Mononuclear cell (primary cell): ENCODE measurements around the gene RYR2. TPM values are rescaled to one million over a fixed set of nuclear protein-coding genes. Genes with fewer than 3 reads are reported as not detected.
"Not testable (repeated sequence)": the region's sequence is repeated elsewhere in the genome, so short reads cannot be mapped to it uniquely, and the experiment has no call there.

Experiments
- H3K27me3 ChIP-seq: 2 replicates; pipeline ENCODE4 v1.6.0; 2011; ENCODE audit warnings: low read length, control low read depth; ENCODE audit not compliant: insufficient read depth
- H3K4me1 ChIP-seq: 2 replicates; pipeline ENCODE4 v1.5.1; 2011; ENCODE audit warnings: mild to moderate bottlenecking, low read length, control low read depth; ENCODE audit not compliant: insufficient read depth
- H3K4me3 ChIP-seq: 2 replicates; pipeline ENCODE4 v1.5.1; 2011; ENCODE audit warnings: mild to moderate bottlenecking, low read length, moderate library complexity
- H3K9me3 ChIP-seq: 2 replicates; pipeline ENCODE4 v1.5.1; 2011; ENCODE audit warnings: low read depth, mild to moderate bottlenecking, control low read depth, low read length
- total RNA-seq: library from RNA; depleted of rRNA; stranded (reverse); fragments of >200 nt; gene quantifications from one replicate; pipeline ENCODE4 v1.2.3, GENCODE V29; 2012

Gene RYR2
- total RNA-seq, 1 donor = 0.21 TPM

DNA sequence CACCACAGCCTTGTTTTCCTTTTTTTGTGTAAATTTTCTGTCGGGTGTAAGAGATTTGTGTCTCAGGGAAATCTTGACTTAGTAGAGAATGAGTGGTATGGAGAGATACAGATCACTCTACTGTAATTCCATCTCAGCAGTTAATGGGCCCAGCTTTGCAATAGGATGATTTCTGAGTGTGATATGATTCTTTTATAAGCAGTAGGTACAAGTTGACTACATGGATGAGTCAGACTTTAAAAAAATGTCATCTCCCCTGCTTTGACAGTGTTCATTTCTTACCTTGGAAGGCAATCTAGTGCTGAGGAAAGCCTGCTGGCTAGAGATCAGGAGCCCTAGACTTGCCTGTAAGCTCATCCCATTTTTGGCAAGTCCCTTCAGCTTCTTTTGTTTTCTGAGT, 261.9 kb downstream of the RYR2 start:
- H3K9me3 ChIP-seq = no peaks in the 10 kb centered on the region
- H3K27me3 ChIP-seq = no peaks in the 10 kb centered on the region
- H3K4me1 ChIP-seq = no peaks in the 10 kb centered on the region
- no peak overlapping the region for H3K4me3 ChIP-seq

DNA sequence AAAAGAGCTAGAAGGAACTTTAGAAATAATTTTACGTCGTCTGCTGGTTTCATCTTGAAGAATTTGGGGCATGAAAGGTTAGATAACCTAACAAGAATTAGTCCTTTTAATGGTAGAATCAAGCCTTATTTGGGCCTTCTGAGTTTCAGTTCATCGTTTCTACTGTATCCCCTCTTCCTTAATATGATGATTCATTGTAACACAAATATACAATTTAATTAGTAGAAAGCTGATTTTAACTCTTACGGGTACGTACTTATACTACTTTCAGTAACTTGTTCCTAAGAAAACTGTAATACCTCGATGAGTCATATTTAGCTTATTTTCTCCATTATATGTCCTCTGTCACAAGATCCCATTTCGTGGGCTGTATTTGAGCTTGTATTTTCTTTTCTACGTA, 264.7 kb downstream of the RYR2 start:
- no peaks in the 10 kb centered on the region for H3K4me1 ChIP-seq
- no peak overlapping the region for H3K4me3 ChIP-seq
- H3K9me3 ChIP-seq = no peaks in the 10 kb centered on the region
- no peaks in the 10 kb centered on the region for H3K27me3 ChIP-seq

DNA sequence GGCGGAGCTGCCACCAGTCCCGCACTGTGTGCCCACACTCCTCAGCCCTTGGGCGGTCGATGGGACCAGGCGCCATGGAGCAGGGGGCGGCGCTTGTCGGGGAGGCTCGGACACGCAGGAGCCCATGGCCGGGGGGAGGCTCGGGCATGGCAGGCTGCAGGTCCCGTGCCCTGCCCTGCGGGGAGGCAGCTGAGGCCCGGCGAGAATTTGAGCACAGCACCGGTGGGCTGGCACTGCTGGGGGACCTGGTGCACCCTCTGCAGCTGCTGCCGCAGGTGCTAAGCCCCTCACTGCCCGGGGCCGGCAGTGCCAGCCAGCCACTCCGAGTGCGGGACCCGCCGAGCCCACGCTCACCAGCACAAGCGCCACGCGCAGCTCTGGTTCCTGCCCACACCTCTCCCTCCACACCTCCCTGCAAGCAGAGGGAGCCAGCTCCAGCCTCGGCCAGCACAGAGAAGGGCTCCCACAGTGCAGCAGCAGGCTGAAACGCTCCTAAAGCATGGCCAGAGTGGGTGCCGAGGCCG, 267.7 kb downstream of the RYR2 start:
- Histone ChIP-seq H3K27me3 (no peaks in the 10 kb centered on the region), H3K4me1 (no peaks in the 10 kb centered on the region), H3K4me3 (no peak overlapping the region)

DNA sequence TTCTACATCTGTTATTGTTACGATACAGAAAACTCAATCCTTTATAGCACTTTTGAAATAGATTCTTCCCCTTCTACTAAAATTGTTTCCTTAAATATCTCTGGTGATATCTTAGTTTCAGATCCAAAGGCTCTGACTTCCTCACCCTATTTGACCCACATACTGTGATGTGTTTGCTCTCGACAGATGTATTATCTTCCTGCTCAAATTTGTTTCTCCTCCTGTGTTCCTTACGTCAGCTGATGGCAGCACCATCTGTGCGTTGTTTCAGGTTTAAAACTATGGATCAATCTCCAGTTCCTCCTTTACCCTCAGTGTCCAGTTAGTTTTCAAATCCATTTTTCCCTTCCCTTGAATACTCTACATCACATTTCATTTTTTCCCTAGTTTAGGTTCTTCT, 274.4 kb downstream of the RYR2 start:
- Histone ChIP-seq H3K27me3 (peaks cover 3% of the 10 kb centered on the region), H3K4me3 (no peak overlapping the region), H3K9me3 (peaks cover 7% of the 10 kb centered on the region), H3K4me1 (no peaks in the 10 kb centered on the region)

More for the DNA sequence above, 267.7 kb downstream of the RYR2 start:
- no peaks in the 10 kb centered on the region for H3K9me3 ChIP-seq

DNA sequence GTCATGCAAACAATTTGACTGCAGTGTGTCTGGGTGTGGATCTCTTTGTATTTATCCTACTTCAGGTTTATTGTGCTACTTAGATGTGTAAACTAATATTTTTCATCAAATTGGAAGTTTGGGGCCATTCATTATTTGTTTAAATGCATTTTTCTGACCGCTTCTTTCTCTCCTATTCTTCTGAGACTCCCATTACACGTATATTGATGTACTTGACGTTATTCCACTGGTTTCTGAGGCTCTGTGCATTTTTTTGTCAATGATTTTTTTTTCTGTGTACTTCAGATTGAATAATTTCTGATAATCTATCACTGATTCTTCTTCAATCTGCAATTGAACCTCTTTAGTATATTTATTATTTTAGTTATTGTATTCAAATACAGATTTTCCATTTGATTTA, 276.8 kb downstream of the RYR2 start:
- Histone ChIP-seq H3K9me3 (peaks cover 7% of the 10 kb centered on the region), H3K4me1 (no peaks in the 10 kb centered on the region), H3K27me3 (peaks cover 3% of the 10 kb centered on the region), H3K4me3 (no peak overlapping the region)

DNA sequence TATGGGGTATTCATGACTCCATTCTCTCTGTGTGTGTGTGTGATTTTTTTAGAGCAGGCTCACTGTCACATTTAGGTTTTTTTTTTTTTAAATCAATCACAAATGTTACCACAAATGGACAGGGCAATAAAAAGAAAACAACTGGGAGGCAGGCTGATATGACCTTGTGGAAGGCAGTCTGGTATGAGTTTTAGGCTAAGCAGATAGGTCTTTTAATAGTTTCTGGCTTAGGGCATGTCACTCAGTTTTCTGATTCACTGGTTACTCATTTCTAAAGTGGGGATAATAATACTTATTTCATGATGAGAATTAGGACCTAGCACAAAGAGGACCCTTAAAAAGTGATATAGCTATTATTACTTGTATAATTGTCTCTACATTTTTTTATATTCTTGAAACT, 278.9 kb downstream of the RYR2 start:
- peaks cover 3% of the 10 kb centered on the region for H3K27me3 ChIP-seq
- H3K4me3 ChIP-seq = no peak overlapping the region
- H3K9me3 ChIP-seq = peaks cover 7% of the 10 kb centered on the region
- H3K4me1 ChIP-seq = no peaks in the 10 kb centered on the region

DNA sequence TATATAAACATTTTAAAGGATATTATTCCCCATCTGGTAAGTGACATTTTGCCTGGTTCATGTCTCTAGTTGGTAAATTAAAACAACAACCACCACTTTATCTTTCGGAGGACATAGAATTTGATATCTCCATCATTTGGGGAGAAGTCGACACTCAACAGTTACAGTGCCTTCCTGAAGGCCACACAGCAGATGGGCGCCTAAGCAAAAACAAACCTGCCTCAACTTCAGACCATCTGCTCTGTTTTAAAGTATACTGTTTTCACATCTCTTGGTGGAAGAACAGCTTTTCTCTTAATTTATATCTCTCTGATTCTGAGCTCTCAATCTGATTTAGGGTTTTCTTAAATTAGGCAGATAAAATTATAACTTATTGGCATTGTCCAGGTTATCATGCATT, 282.2 kb downstream of the RYR2 start:
- H3K27me3 ChIP-seq = peaks cover 3% of the 10 kb centered on the region
- peaks cover 7% of the 10 kb centered on the region for H3K9me3 ChIP-seq
- no peaks in the 10 kb centered on the region for H3K4me1 ChIP-seq
- no peak overlapping the region for H3K4me3 ChIP-seq

DNA sequence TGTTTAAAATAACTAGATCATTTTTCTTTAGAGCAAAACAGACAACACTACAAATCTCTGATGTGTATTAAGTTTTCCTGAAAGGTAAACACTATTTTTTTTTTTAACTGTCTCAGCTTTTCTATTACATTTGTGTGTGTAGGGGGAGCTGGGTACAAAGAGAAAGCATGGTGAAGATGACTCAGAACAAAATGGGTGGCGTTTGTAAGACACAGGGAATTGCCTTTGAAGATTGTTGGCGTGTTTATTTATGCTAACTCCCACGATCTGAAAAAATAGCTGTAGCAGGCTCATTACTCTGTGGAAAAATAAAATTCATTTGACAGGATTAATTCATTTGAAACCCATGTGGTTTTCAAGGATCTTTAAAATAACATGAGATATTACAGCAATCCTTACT, 285.1 kb downstream of the RYR2 start:
- Histone ChIP-seq H3K4me1 (no peaks in the 10 kb centered on the region), H3K4me3 (no peak overlapping the region), H3K27me3 (no peaks in the 10 kb centered on the region), H3K9me3 (no peaks in the 10 kb centered on the region)

DNA sequence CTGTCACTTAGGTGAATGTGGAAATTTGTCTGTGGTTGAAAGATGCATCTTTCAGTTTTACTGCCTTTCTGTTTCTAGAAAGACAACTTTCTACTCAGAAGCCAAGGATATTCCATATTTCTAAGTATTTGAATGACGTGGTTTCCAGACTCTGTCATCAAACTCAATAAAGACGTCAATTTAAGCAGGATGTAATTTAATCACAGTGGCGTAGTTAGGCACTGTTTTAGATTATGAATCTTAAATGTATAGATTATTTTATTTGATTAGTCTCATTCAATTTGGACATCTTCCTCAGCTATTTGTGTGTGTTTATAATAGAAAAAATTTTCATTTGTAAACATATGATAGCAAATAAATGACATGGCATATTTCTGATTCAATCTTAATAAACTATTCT, 298.9 kb downstream of the RYR2 start:
- H3K4me1 ChIP-seq = no peaks in the 10 kb centered on the region
- no peaks in the 10 kb centered on the region for H3K27me3 ChIP-seq
- H3K4me3 ChIP-seq = no peak overlapping the region
- no peaks in the 10 kb centered on the region for H3K9me3 ChIP-seq

DNA sequence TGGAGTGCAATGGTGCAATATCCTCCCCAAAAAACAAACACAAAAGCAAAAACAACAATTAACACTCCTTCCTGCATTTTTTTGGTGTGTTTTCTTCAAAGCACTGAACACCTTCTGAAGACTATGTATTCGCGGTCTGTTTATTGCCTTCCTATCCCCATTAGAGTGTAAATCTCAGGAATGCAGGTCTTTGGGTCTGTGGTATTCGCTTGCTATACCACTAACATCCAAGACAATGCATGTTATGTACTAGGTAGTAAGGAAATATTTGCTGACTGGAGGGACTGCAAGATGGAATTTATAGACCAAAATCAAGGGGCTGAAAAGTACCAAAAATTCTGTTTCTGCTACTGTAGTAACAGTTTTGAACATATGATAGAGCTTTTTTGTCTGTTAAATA, 299.4 kb downstream of the RYR2 start:
- Histone ChIP-seq H3K27me3 (no peaks in the 10 kb centered on the region), H3K4me3 (no peak overlapping the region)

DNA sequence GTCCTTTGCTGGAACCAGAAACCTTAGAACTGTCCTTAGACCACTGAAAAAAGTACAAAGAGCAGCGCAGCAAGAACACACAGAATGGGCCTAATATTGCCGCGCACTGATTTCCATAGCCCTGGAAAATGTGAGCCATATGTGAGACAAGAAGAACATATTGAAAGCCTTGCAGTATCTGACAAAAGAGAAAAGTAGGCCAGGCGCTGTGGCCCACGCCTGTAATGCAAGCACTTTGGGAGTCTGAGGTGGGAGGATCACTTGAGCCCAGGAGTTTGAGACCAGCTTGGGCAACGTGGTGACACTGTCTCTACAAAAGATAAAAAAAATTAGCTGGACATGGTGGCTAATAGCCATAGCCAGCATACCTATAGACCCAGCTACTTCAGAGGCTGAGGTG, 300.7 kb downstream of the RYR2 start:
- H3K4me3 ChIP-seq = no peak overlapping the region
- H3K4me1 ChIP-seq = no peaks in the 10 kb centered on the region
- no peaks in the 10 kb centered on the region for H3K27me3 ChIP-seq
- H3K9me3 ChIP-seq = no peaks in the 10 kb centered on the region

More for the DNA sequence above, 299.4 kb downstream of the RYR2 start:
- Histone ChIP-seq H3K9me3 (no peaks in the 10 kb centered on the region), H3K4me1 (no peaks in the 10 kb centered on the region)

DNA sequence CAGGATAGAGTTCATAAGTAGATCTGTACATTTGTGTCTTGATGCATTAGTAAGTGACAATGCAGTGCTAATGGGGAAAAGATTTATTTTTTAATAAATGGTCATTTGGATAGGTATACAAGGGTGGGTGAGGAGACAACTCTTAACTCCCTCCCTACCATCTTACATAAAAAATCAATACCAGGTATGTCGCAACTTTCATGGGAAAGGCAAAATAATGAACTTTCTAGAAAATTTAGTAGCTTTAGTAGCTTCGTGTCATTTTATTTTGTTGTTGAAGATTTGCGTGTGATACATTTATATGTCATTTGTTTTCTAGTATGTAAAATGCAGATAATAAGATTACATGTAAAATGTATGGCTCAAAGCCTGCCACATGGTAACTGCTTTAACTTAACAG, 310.8 kb downstream of the RYR2 start:
- H3K27me3 ChIP-seq = no peaks in the 10 kb centered on the region
- H3K4me1 ChIP-seq = no peaks in the 10 kb centered on the region
- no peak overlapping the region for H3K4me3 ChIP-seq
- H3K9me3 ChIP-seq = no peaks in the 10 kb centered on the region

DNA sequence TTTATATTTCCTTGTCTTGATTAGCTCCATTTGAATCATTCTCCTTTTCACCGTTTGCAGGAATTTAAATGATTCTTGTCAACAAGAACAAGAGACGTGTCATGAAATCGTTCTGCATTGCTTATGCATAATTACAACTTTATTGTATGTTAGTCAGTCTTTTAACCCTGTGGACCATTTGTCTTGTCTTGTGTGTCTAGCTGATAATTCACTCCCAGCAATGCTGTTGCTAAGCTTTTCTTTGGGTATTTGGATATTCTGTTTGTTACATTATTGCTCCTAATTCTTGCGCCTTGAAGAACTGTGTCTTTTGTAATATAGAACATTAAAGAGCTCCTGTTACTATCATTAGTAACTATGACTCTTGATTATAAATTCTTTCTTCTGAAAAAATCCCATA, 311.9 kb downstream of the RYR2 start:
- H3K27me3 ChIP-seq = no peaks in the 10 kb centered on the region
- H3K4me3 ChIP-seq = no peak overlapping the region
- no peaks in the 10 kb centered on the region for H3K9me3 ChIP-seq
- H3K4me1 ChIP-seq = no peaks in the 10 kb centered on the region

DNA sequence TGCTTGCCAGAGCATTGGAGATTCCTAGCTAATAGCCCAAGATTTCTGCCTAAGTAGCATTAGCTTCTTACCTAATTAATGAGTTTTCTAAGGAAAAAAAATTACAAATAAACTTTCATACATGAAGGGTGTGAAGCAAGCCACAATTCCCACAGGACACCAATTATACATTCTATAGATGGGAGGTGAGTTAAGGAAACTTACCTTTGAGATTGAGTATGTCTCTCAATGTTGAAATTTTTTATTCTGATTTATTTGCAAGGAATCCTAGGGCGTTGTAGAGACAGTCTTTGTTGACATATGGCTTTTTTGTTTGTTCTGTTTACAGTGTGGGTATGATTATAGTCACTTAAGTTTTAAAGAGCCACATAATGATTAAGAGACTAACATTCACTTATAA, 313.0 kb downstream of the RYR2 start:
- Histone ChIP-seq H3K27me3 (no peaks in the 10 kb centered on the region), H3K4me3 (no peak overlapping the region), H3K9me3 (no peaks in the 10 kb centered on the region)

DNA sequence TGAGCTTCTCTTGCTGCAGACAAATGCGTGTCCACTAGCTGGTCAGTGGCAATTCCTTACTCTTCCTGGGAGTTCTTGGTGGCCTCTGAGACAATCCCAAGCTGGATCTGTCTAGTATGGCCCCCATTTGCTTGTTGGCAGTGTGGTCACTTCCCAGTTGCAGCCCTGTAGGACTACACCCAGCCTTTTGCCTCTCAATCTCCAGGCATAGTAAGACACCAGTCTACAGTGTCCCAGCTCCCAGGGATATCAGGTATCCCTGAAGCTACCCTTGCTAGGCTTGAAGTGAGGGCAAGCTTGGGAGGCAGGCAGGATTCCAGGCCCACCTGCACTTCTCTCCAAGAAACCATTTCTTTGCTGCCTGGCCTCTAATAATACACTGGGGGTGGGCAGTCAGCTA, 316.6 kb downstream of the RYR2 start:
- Histone ChIP-seq H3K27me3 (no peaks in the 10 kb centered on the region), H3K9me3 (no peaks in the 10 kb centered on the region), H3K4me1 (no peaks in the 10 kb centered on the region), H3K4me3 (no peak overlapping the region)

More for the DNA sequence above, 313.0 kb downstream of the RYR2 start:
- H3K4me1 ChIP-seq = no peaks in the 10 kb centered on the region

DNA sequence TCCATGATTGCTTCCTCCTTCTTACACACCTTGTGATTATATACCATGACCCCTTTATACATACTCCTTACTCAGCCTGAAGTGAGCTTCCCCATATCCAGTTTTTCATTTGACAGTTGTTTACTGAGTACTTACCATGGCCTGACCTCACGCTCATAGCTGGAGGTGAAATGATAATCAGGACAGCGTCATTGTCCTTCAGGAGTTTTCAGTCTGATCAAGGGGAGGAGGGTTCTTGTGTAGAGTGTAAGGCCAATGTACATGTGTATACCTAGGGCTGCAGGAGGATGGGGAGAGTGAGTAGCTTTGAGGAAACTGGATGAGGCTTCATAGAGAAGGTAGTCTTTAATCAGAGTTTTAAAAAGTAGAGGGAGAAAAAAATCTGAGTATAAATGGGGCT, 325.8 kb downstream of the RYR2 start:
- no peaks in the 10 kb centered on the region for H3K4me1 ChIP-seq
- H3K27me3 ChIP-seq = no peaks in the 10 kb centered on the region
- H3K4me3 ChIP-seq = no peak overlapping the region
- H3K9me3 ChIP-seq = no peaks in the 10 kb centered on the region

DNA sequence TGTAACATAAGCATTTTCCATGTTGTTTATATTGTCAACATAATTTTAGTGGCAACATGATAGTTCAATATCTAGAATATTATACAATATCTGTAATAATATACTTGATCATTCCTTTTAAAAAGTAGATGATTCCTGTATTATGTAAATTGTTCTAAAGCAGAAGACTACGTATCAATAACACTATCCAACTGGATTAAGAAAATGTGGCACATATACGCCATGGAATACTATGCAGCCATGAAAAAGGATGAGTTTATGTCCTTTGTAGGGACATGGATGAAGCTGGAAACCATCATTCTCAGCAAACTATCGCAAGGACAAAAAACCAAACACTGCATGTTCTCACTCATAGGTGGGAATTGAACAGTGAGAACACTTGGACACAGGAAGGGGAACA, 329.5 kb downstream of the RYR2 start:
- H3K9me3 ChIP-seq, H3K27me3 ChIP-seq, H3K4me3 ChIP-seq, H3K4me1 ChIP-seq: not testable (repeated sequence)
